ENCODE results near the gene GDF15. TPM values are rescaled to one million over a fixed set of nuclear protein-coding genes. Genes with fewer than 3 reads are reported as not detected.
"Not testable (repeated sequence)": the region's sequence is repeated elsewhere in the genome, so short reads cannot be mapped to it uniquely, and the experiment has no call there.

GDF15 gene
- polyA plus RNA-seq (ENCODE audit: insufficient read depth in 1 of 5, insufficient read length in 5 of 5, low replicate concordance in 1 of 5), result 10 to 100 TPM; 17.9 to 43.4 (median 21.5) TPM
- long read RNA-seq, donor 1, transcript GDF15-201 (2 exons, 1,200 nt), result major isoform, 25 of 31 reads
- long read RNA-seq, donor 1, partial matches to known transcripts, result 5 of 31 reads
- long read RNA-seq, donor 1, other reads (novel, unspliced or antisense), result 0 of 31 reads
- long read RNA-seq, donor 2, transcript GDF15-201 (2 exons, 1,200 nt), result major isoform, 5 of 17 reads
- long read RNA-seq, donor 2, partial matches to known transcripts, result 9 of 17 reads
- long read RNA-seq, donor 2, other reads (novel, unspliced or antisense), result 0 of 17 reads
- long read RNA-seq, donor 3, partial matches to known transcripts, result 0 of 2 reads
- long read RNA-seq, donor 3, other reads (novel, unspliced or antisense), result 0 of 2 reads
- long read RNA-seq, donor 4, transcript GDF15-201 (2 exons, 1,200 nt), result major isoform, 12 of 16 reads
- long read RNA-seq, donor 4, partial matches to known transcripts, result 0 of 16 reads
- long read RNA-seq, donor 4, other reads (novel, unspliced or antisense), result 0 of 16 reads
- long read RNA-seq, donor 5, transcript GDF15-201 (2 exons, 1,200 nt), result major isoform, 7 of 9 reads
- long read RNA-seq, donor 5, partial matches to known transcripts, result 0 of 9 reads
- long read RNA-seq, donor 5, other reads (novel, unspliced or antisense), result 0 of 9 reads
- long read RNA-seq, donor 6, transcript GDF15-201 (2 exons, 1,200 nt), result major isoform, 30 of 34 reads
- long read RNA-seq, donor 6, partial matches to known transcripts, result 0 of 34 reads
- long read RNA-seq, donor 6, other reads (novel, unspliced or antisense), result 0 of 34 reads
- long read RNA-seq, donor 7, transcript GDF15-201 (2 exons, 1,200 nt), result major isoform, 9 of 11 reads
- long read RNA-seq, donor 7, partial matches to known transcripts, result 0 of 11 reads
- long read RNA-seq, donor 7, other reads (novel, unspliced or antisense), result 0 of 11 reads
- long read RNA-seq, donor 8, partial matches to known transcripts, result 0 of 1 reads
- long read RNA-seq, donor 8, other reads (novel, unspliced or antisense), result 0 of 1 reads

- DNase-seq, result peak in 1 of 2 donors; percentile 55
These were observed at the start of gene GDF15 for GRCh38 chr19:18385675-18386542. GDF15 (plus strand) TSS chr19:18386158; CDS start chr19:18386190, 32 bp downstream.

DNA sequence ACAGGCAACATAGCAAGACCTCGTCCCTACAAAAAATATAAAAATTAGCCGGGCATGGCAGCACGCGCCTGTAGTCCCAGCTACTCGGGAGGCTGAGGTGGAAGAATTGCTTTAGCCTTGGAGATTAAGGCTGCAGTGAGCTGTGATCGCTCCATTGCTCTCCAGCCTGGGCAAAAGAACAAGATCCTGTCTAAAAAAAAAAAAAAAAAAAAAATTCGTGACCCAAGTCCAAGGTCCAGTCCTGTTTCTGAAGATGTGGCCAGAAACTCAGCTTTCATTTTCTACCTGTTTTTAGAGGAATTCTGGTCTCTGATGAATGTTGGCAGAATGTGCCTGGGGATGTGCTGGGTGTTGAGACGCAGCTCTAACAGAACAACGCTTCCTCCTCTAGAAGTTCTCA, 47.4 kb upstream of the GDF15 start:
- DNase-seq, result no peak

DNA sequence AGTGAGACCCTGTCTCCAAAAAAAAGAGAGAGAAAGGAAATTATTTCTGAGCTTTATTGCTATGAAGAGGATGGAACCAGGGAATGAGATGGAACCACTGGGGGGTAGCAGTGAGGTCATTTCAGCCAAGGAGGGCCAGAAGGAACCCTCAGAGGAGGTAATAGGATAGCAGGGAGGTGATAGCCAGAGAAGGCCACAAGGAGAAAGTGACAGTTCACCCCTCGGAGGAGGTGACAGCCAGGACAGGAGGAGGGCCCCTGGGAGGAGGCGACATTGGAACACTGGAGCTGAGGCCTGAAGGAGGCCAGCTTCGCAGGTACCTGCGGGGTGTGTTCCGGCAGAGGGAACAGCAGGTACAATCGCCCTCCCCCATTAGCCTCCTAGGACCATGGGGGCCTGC, 46.2 kb upstream of the GDF15 start:
- DNase-seq, result no peak

DNA sequence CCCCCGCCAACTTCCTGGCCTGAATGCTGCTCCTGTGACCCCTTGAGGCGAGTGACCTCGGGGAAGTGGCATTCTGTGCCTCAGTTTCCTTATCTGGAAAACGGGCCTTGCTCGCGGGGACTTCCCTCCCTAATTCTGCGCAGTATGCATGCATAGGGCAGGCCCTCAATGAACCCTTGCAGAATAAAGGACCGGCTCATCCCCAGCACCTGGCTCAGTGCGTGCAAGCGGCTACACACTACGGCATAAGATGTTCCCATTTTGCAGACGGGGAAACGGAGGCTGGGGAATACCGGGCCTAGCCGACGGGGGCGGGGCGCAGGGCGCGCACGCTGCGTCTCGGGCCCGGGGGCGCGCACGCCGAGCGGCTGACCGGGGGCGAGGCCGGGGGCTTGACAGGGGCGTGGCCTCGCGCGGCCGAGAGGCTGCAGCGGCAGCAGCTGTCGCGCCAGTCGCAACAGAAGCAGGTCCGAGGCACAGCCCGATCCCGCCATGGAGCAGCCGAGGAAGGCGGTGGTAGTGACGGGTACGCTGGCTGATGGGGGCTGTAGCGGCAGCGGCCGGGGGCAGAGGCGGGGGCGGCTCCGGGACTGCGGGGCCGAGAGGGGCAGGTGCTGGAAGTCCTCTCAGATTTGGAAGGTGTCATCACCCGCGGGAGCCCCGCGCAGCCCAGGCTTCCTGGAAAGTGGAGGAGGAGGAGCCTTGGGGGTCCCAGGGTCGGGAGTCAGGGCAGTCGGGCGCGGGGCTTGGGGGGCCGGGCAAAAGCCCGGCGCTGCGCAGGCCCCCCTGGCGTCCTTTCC, 45.6 kb upstream of the GDF15 start, which contains the start of gene PGPEP1:
TSS of gene PGPEP1 (plus strand) at position 409 of the 800 bp plus-strand sequence. CDS start at position 493, 84 bp downstream.
- peak in 1 of 2 donors; percentile 58 for DNase-seq

GRCh38 chr19:18340990-18341868, 44.7 kb upstream of the GDF15 start:
- DNase-seq, result no peak

GRCh38 chr19:18342090-18342632, 43.8 kb upstream of the GDF15 start:
- no peak for DNase-seq

GRCh38 chr19:18344582-18344950, 41.4 kb upstream of the GDF15 start:
- DNase-seq, result no peak

GRCh38 chr19:18345296-18345695, 40.7 kb upstream of the GDF15 start:
- no peak for DNase-seq

DNA sequence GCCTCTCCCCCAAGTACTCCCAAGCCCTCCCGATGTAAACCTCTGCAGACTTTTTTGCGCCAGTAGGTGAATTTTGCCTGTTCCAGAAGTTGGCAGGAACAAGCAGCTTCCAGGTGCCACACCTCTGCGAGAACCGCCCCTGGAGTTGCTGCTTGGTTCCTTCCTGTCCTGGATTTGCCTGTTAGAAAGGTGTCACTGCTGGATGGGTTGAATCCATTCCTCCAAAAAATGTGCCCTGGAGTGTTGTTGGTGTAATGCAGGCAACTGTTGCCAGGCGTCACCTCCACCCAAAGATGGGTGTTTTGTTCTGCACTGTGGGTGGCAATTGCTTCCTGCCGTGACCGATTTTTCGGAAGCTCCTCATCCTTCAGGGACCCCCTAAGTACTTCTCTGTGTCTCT, 39.9 kb upstream of the GDF15 start:
- DNase-seq, result no peak

DNA sequence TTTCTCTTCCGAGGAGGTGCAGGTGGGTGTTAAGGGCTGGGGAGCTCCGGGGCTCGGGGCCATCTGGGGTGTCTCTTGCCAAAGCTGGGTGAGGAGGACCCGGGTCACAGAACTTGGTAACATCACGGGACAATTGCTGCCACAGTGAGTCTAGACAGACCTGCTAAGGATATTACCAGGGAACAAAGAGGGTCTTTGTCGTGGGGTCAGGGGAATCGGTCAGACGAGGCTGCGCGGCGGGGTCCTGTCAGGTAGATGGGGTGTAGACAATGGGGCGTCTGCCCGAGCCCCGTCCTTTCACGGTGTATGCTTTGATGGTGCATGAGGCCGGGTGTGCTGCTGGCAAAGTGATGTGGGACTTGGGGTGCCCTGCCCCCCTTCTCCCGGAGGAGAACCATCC, 37.8 kb upstream of the GDF15 start:
- DNase-seq, result no peak

DNA sequence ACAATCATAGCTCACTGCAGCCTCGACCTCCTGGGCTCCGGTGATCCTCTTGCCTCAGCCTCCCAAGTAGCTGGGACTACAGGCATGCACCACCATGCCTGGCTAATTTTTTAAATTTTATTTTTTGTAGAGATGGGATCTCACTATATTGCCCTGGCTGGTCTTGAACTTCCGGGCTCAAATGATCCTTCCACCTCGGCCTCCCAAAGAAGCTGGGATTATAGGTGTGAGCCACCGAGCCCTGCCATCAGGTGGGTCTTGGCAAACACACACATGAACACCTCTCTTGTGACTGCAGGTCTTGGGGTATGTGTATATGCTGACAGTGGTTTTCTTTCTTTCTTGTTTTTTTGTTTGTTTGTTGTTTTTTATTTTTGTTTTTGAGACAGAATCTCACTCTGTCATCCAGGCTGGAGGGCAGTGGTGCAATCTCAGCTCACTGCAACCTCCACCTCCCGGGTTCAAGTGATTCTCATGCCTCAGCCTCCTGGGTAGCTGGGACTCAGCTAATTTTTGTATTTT, 37.1 kb upstream of the GDF15 start:
- not testable (repeated sequence) for DNase-seq

- no peak for DNase-seq
These were observed 36.3 kb upstream of the GDF15 start for GRCh38 chr19:18349524-18350128.

DNA sequence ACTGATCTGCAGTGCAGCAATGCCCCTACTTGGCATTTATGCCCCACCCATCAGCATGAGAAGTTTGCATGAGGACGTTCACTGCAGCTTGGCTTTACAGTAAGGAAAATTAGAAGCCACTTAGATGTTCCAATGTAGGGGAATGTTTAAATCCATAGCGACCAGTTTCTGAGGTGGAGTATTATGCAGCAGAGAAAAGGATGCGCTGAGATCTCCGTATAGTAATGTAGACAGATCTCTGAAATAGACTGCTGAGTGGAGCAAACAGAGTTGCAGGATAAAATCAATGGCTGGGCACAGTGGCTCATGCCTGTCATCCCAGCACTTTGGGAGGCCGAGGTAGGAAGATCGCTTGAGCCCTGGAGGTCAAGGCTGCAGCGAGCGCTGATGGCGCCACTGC, 35.5 kb upstream of the GDF15 start:
- no peak for DNase-seq

DNA sequence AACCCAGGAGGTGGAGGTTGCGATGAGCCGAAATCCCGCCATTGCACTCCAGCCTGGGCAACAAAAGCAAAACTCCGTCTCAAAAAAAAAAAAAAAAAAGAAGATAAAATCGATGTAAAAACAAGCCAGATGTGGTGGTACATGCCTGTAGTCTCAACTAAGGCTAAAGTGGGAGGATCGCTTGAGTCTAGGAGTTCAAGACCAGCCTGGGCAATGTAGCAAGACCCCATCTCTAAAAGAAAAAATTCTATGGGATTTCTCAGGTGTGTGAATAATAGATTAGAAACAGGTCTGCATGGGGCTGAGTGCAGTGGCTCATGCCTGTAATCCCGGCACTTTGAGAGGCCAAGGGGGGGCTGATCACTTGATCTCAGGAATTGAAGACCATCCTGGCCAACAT, 34.4 kb upstream of the GDF15 start:
- DNase-seq, result no peak

- no peak for DNase-seq
These were observed 32.5 kb upstream of the GDF15 start for GRCh38 chr19:18353378-18354005.

GRCh38 chr19:18354743-18355142, 31.2 kb upstream of the GDF15 start:
- DNase-seq, result not testable (repeated sequence)

- DNase-seq, result no peak
These were observed 28.9 kb upstream of the GDF15 start for GRCh38 chr19:18357041-18357440.

- DNase-seq, result no peak
These were observed 24.3 kb upstream of the GDF15 start for GRCh38 chr19:18361646-18362045.
